Lower lobe of right lung (tissue), 2 donors: ENCODE measurements around the gene MYB. TPM values are rescaled to one million over a fixed set of nuclear protein-coding genes. Genes with fewer than 3 reads are reported as not detected.

Experiments
- ATAC-seq, 2 donors: fragments of 200-7000 bp; cut with Tn5 transposase; one replicate each; pipeline ENCODE4 v1.9.1; 2020 to 2022; ENCODE audit warnings: mild to moderate bottlenecking in 2 of 2, moderate library complexity in 2 of 2
- DNase-seq: peaks from one replicate; pipeline ENCODE4 v3.0.0-alpha.2; 2020
- H3K27ac ChIP-seq: fragments of 200-600 bp; one replicate; pipeline ENCODE4 v1.8.0; 2022
- H3K27me3 ChIP-seq: fragments of 200-600 bp; one replicate; pipeline ENCODE4 v1.8.0; 2022; ENCODE audit warnings: low read depth
- H3K36me3 ChIP-seq: fragments of 200-600 bp; one replicate; pipeline ENCODE4 v1.8.0; 2022; ENCODE audit warnings: mild to moderate bottlenecking
- H3K4me1 ChIP-seq: fragments of 200-600 bp; one replicate; pipeline ENCODE4 v1.8.0; 2022
- H3K4me3 ChIP-seq: fragments of 200-600 bp; one replicate; pipeline ENCODE4 v1.8.0; 2022; ENCODE audit warnings: mild to moderate bottlenecking
- H3K9me3 ChIP-seq: fragments of 200-600 bp; one replicate; pipeline ENCODE4 v1.8.0; 2022
- intact Hi-C: fragments of 100-400 bp; cut with DNase I; formaldehyde crosslinking; loops from one replicate; pipeline ENCODE4 v1.11.0; 2022
- total RNA-seq: library from RNA; stranded (reverse); fragmentation: NEBNext Ultra II Directional; extraction: Animal tissue kit (Norgen Biotek cat#: 25700); gene quantifications from one replicate; pipeline ENCODE4 v1.2.1, GENCODE V29; 2021
- TF ChIP-seq, protein P1 (sequence below): fragments of 200-600 bp; IDR thresholded peaks from one replicate; pipeline ENCODE4 v1.8.0; 2022; ENCODE audit warnings: antibody characterized with exemption, mild to moderate bottlenecking
- donor health status: DM: no; HTN: yes; CAD: no; lungs with severe emphysema.

Gene MYB
- total RNA-seq, 1 donor from 2014 or later, result 6.1 TPM

- no peaks in the 10 kb centered on the region for H3K4me1 ChIP-seq
- H3K36me3 ChIP-seq, result no peaks in the 10 kb centered on the region
- H3K27ac ChIP-seq, result no peak overlapping the region
- no peak overlapping the region for H3K4me3 ChIP-seq
- TF ChIP-seq, protein P1, sequence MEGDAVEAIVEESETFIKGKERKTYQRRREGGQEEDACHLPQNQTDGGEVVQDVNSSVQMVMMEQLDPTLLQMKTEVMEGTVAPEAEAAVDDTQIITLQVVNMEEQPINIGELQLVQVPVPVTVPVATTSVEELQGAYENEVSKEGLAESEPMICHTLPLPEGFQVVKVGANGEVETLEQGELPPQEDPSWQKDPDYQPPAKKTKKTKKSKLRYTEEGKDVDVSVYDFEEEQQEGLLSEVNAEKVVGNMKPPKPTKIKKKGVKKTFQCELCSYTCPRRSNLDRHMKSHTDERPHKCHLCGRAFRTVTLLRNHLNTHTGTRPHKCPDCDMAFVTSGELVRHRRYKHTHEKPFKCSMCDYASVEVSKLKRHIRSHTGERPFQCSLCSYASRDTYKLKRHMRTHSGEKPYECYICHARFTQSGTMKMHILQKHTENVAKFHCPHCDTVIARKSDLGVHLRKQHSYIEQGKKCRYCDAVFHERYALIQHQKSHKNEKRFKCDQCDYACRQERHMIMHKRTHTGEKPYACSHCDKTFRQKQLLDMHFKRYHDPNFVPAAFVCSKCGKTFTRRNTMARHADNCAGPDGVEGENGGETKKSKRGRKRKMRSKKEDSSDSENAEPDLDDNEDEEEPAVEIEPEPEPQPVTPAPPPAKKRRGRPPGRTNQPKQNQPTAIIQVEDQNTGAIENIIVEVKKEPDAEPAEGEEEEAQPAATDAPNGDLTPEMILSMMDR, result no peak
- intact Hi-C loops, result no loop called here
- ATAC-seq (no peak), DNase-seq (no peak)
- H3K9me3 ChIP-seq, result no peaks in the 10 kb centered on the region
- H3K27me3 ChIP-seq, result no peaks in the 10 kb centered on the region
Observed at GRCh38 chr6:135258970-135259369, 77.9 kb downstream of the MYB start.

GRCh38 chr6:135260612-135261011 is 79.5 kb downstream of the MYB start:
- TF ChIP-seq, protein P1, result no peak
- H3K4me3 ChIP-seq, result no peak overlapping the region
- intact Hi-C loops, result no loop called here
- H3K27me3 ChIP-seq, result no peaks in the 10 kb centered on the region
- H3K4me1 ChIP-seq, result no peaks in the 10 kb centered on the region
- H3K36me3 ChIP-seq, result no peaks in the 10 kb centered on the region
- ATAC-seq (no peak), DNase-seq (no peak)
- H3K27ac ChIP-seq, result no peak overlapping the region
- H3K9me3 ChIP-seq, result no peaks in the 10 kb centered on the region

- Histone ChIP-seq H3K27ac (no peak overlapping the region), H3K27me3 (no peaks in the 10 kb centered on the region), H3K9me3 (no peaks in the 10 kb centered on the region), H3K36me3 (no peaks in the 10 kb centered on the region), H3K4me3 (no peak overlapping the region), H3K4me1 (no peaks in the 10 kb centered on the region)
- DNase-seq (no peak), ATAC-seq (no peak)
- TF ChIP-seq, protein P1, result no peak
- intact Hi-C loops, result no loop called here
Observed at GRCh38 chr6:135261872-135262725, 81.0 kb downstream of the MYB start.

DNA sequence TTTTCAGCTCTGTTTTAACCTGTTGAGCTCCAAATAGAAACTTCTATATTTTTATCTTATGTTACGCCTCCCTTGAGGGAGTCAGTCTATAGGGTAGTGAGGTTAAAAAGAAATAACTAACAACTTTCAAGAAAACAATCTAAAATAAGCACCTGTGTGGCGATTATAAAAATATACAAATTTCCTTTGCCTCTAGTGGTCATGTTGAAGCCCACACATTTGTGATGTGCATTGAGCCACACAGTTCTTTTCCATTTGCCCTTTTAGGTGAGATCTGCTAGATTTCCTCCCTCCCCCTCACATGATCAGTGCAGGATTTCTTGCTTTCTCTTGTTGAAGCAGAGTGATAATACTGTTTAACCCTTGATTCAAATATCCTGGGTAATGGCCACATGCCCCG is 84.2 kb downstream of the MYB start:
- Histone ChIP-seq H3K27ac (no peak overlapping the region), H3K9me3 (no peaks in the 10 kb centered on the region), H3K27me3 (no peaks in the 10 kb centered on the region), H3K4me3 (no peak overlapping the region), H3K36me3 (no peaks in the 10 kb centered on the region), H3K4me1 (no peaks in the 10 kb centered on the region)
- TF ChIP-seq, protein P1, result no peak
- intact Hi-C loops, result no loop called here
- DNase-seq, result no peak
- no peak for ATAC-seq

DNA sequence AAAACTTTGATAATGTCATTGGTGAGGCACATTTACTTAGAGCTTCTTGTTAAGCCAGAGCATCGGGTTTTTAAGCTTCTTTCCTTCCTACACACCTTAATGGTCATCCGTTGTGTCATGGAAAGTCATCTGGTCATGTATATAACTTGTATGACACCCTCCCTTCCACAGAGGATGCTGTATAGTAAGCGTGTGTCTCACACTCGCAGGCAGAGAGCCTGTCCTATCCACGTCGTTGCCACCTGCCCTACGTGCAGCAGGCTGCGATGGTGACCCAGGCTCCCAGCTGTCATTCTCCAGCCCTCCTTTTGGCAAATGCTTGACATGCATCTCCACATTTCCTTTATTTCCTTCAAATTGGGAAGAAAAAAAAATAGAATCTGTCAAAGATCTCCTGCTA is 85.6 kb downstream of the MYB start:
- ATAC-seq (no peak), DNase-seq (no peak)
- intact Hi-C loops, result no loop called here

More for the DNA sequence above, 85.6 kb downstream of the MYB start:
- H3K4me3 ChIP-seq, result no peak overlapping the region
- H3K27ac ChIP-seq, result no peak overlapping the region
- TF ChIP-seq, protein P1, result no peak
- H3K27me3 ChIP-seq, result no peaks in the 10 kb centered on the region
- H3K4me1 ChIP-seq, result no peaks in the 10 kb centered on the region
- H3K36me3 ChIP-seq, result no peaks in the 10 kb centered on the region
- no peaks in the 10 kb centered on the region for H3K9me3 ChIP-seq
